Inferior parietal cortex (tissue), 1 donor: ENCODE measurements around the gene CYP1A2.
"Not testable (repeated sequence)": the region's sequence is repeated elsewhere in the genome, so short reads cannot be mapped to it uniquely, and the experiment has no call there.

ENCODE experiments used
- DNase-seq: peaks from one replicate; pipeline ENCODE4 v3.0.0-alpha.2; 2016; ENCODE audit errors: extremely low spot score

CYP1A2 gene

DNA sequence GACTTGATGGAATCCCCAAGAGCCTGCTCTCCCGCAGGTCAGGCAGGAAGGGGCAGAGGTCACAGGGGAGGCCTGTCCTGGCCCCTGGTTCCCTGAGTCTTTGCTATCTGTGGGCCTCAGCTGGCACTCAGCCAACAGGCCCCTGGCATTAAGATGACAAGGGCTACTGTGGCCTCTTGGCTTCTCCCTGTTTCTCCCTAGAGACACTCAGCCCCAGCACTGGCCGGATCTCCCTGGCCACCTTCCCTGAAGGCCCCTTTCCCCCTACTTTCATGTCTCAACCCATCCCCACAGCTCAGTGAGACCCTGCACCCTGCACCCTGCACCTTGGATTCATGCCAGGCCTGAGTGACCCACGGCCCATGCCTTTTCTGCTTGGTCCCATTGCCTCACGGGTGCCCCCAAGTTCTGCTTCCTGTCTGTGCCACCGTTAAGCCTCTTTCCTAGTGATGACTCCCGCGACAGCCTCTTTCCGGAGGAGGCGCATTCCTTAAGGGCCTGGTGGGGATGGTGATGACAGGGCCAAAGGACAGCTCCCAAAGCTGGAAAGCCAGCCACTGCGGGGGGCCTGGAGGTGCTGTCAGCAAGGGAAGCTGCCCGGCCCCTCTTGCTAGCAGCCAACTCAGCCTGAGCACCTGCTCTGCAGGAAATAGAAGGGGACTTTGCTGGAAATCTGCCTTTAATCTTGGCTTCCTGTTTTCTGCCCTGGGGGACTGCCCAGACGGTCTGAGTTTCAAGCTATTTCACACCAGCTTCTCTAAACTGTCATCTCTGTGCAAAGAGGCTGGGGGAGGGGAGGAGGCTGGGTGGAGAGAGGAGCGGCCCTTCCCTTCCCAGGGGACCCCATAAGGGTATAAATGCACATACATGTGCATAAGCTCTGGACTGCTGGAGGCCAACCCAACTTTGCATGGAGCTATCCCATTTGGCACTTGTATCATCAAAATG is 28.4 kb downstream of the CYP1A2 start:
- no peak for DNase-seq

DNA sequence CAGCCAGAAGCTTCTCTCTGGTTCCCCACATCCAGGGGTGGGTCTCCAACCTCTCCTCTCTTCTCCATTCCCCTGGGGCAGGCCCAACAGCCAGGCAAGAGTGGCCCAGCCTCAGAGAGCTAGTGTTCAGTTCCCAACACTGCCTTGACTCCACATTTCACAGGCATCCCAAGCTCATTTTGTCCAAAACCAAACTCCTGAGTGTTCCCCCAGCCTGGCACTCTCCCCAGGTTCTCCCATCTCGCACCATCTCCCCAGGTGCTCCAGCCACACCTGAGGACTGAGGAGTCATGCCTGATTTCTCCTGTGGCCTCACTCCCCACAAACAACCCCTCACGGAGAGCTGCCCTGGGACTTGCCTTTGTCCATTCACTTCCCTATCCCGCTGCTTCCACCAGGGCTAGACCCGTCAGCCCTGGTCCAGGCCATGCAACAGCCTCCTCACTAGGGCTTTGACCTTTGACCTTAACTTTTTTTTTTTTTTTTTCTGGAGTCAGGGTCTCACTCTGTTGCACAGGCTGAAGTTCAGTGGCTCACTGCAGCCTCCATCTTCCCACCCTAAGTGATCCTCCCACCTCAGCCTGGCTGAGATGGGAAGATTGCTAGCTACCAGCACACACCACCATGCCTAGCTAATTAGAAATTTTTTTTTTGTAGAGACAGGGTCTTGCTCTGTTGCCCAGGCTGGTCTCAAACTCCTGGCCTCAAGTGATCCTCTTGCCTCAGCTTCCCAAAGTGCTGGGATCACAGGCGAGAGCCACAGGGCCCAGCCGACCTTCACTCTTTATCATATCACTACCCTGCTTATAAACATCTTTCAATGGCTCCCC is 29.3 kb downstream of the CYP1A2 start:
- no peak for DNase-seq

DNA sequence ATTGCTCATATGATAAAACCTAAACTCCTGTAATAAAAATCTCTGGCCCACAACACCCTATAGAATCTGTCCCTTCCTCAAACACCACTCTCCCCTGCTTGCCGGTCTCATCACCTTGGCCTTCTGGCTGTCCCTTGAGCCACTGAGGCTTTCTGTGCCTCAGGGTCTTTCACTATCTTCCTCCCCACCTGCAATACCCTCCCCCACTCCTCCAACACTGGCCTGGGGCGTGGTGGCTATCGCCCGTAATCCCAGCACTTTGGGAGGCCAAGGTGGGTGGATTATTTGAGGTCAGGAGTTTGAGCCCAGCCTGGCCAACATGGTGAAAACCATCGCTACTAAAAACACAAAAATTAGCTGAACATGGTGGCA is 29.9 kb downstream of the CYP1A2 start:
- DNase-seq: no peak

DNA sequence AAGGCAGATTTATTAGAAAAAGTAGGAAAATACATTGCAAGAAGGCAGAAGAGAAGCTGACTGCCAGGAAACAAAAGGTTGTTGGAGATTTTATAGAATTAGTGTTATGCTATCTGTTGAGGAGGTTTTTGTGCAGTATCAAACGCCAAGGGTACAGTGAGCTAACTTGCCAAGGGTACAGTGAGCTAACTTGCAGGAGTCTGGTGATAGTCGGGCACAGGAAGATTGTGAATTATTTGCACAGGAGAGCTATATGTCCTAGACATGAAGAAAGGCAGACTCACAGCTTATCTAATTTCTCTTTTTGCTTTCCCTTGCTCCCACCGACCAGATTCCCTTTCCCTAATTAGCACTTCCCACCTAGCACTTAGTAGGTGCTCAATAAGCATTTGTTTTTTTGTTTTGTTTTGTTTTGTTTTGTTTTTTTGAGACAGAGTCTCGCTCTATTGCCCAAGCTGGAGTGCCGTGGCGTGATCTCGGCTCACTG is 30.6 kb downstream of the CYP1A2 start:
- no peak for DNase-seq

DNA sequence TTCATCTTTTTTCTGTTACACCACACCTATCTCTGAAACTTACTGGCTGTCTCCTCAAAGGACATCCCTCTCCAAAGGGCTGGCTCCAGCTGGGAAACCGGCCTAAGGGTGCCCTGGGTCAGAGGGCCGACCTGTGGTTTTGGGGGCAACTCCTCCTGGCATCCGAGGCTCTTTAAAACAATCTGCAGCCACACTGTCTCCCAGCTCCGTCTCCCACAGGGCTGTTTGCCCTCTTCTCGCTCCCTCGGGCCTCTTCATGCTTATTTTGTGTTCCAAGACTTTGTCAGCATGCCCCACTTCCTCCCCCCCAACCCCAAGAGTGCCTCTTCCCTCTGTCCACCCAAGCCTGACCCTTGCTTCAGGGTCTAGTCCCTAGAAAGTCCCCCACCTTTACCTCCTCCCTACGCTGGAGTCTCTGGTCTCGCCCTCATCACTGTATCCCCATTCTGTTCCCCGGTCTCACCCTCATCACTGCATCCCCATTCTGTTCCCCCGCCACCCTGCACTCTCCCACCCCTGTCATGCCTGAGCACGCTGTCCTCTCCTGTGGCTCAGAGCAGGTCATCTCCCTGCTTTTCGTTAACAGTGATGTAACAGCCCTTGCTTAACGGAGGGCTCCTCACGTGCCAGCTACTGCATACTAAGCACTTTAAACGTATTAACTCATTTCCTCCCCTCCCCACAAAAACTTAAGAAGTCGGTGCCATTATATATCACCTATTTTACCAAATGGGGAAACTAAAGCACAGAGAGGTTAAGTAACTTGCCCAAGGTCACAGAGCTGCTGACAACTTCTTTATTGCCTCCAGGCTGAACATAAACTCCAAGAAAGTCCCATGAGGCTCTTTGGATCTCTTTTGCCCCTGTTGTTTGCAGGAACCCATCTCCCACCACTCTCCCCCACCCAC is 32.1 kb downstream of the CYP1A2 start:
- DNase-seq: no peak

DNA sequence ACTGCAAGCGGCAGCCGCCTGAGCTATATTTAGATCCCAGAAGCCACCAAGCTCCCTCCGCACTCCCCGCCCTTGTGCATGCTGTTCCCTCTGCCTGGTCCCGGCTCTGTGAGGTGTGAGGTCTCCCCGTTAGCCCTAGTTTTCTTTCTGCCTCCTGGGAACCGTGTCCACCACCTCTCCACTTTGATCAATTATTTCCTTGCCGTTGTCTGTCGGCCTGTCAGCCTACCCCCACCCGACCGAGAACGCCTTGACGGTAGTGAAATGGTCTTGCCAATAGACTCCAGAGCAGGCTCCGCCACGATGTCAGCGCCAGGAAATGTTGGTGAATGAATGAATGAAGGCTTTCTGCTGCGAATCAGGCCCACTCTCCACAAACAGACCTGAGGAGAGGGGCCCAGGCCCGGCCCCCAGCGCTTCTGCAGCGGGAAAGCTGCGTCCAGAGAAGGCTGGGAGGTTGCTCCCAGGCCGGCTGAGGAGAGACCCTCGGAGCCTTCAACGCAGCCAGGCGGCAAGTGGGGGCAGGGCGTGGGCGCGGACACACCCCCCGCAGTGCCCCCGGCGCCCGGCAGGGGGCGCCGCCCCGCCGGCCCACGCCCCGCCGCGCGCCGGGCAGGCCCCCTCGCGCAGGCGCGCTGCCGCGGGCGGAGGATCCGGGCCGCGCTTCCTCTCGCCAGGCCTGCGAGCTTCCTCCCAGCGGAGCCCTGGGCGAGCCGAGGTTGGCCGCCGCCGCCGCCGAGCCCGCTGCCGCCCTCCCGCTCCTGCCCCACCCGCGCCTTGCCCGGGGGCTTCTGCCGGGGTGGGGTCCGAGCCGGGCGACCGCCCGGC is 33.0 kb downstream of the CYP1A2 start, which contains the start of gene CSK:
Gene CSK (plus strand): TSS at position 650 of the 828 bp plus-strand sequence. CDS start 16,218 bp downstream, outside the sequence.
- DNase-seq: peak; percentile 68

DNA sequence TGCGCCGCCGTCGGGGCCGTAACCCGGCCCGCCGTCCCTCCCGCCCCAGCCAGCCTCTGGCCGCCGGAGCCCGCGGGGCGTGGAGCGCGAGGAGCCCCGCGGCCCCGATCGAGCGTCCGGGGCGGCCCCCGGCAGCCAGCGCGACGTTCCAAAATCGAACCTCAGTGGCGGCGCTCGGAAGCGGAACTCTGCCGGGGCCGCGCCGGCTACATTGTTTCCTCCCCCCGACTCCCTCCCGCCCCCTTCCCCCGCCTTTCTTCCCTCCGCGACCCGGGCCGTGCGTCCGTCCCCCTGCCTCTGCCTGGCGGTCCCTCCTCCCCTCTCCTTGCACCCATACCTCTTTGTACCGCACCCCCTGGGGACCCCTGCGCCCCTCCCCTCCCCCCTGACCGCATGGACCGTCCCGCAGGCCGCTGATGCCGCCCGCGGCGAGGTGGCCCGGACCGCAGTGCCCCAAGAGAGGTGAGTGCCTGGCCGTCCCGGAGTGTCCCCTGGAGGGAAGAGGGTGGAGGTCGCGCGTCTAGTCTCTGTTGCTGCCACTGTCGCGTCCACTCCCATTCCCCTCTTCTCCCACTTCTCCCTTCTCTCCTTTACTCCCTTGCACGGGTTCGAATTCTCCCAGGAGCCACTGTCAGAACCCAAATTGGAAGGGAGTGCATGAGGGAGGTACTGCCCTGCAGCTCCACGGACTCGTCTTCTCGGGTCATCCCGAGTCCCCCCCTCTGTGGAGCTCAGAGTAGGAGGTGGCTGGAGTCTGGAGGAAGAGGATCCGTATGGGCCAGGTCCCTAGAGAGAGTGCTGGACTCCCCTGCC is 33.8 kb downstream of the CYP1A2 start:
- no peak for DNase-seq

DNA sequence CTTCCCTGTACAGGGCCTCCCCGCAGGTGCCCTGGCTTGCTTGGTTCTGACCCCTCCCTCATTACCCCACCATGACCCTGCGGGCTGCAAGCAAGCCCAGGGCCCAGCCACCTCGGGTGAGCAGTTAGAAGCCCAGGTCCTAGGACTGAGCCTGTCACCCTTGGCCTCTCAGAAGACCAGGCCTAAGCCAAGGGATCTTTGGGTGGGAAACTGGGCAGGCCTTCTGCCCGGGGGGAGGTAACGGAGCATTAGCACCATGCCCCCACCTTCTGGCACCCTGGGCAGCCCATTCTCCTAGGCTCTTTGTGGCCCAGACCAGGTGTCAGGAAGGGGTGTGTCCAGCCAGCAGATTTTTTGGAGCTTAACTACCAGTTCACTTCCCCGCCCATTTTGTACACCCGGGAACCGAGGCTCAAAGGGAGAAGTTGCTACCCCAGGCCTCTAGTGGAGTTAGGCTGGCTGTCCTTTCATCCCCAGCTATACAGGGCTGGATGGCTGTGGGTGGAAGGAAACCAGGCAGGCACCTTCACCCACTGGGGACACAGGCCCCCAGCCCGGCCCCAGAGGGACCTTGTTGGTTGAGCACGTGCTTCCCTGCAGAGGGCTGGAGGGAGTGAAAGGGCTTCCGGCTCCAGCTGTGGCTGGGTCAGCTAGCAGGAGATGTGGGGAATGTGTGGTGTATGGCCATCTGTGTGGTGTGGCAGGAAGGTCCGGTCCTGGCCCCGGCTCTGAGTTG is 34.6 kb downstream of the CYP1A2 start:
- DNase-seq: no peak

DNA sequence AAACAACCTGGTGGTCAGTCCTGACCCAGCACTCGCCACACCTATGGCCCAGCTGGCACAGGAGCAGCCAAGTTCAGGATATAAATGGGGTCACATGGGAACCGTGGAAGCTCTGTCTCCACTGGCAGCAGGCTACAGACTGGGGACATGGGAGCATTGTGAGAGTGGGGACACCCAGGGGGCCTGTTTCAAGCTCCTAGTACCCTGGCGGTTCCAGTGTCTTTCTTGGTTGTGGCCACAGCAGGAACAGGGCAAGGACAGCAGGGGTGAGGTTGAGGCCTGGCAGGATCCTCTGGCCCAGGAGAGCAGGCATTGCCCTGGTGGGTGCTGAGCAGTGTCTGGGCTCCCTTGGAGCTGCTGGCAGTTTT is 35.1 kb downstream of the CYP1A2 start:
- no peak for DNase-seq

DNA sequence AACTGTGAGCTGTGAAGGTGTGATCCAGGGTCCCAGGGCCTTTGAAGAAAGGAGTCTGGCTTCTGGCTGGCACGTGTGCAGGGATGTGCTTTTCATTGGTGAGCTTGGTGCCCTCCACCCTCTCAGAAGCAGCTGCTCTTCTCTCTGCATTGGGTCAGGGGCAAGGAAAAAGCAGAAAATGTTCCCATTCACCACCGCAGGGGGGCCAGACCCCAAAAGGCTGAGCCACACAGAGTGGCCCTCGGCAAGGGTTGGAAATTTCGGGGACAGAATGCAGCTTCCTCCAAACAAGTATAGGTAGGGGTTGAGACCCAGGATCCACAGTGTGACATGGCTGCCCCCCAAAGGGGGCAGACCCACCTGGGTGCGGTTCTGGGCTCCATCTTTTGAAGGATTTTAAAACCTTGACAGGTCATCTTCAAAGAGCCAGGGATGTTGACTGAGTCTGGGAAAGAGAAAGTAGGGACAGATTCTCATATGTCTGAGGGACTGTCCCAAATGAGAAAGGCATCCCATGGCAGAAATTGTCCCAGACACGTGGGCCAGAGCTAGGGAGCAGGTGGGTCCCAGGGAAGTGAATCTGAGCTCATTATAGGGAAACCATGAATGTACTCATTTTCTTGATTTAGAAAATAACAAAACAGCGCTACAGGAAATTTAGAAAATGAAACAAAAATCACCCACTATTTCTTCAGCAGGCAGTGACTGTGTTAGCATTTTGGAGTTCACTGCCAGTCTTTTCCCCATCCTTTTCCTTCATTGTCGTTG is 36.0 kb downstream of the CYP1A2 start:
- DNase-seq: no peak

DNA sequence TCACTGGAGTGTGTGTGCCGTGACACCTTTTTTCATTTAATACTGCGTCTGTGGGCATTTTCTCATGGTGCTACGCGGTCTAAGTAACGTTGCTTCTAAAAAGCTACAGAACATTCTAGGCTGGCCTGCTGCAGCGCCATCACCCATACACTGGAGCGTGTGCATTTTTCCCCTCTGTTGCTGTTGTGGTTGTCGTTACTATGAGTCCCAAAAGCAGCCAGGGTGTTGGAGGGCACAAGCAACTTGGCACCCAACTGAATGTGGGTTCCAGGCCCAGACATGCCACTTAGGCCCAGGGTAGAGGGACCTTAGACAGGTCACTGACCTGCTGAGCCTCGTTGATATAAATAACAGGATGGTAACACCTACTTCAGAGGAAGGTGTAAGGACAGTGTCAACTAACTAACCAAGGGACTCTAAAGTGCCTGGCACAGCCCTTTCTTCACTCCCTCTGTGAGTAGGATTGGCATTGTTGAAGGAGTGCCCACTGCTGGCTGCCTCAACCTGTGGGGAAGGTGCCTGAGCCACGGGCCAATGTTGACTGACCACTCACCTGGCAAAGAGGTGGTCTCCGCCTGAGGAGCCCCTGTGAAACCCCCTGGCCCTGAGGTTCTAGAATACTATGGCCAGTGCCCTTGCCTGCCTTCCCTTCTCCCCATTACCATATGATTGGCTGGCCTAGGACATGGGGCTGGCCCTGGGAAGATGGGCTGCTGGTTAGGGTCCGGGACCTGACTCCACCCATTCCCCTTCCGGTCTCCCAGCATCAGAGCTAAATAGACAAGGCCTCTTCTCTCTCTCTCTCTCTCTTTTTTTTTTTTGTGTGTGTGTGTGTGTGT is 36.8 kb downstream of the CYP1A2 start:
- DNase-seq: no peak

DNA sequence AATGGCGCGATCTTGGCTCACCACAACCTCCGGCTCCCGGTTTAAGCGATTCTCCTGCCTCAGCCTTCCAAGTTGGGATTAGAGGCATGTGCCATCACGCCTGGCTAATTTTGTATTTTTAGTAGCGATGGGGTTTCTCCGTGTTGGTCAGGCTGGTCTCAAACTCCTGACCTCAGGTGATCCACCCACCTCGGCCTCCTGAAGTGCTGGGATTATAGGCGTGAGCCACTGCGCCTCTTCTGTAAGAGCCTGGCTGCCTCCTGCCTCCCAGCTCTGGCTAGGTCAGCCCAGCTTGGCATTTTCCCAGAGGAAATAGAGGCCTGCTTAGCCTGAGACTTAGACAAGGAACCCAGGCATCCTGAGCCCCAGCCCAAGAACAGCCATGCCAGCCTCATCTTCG is 37.4 kb downstream of the CYP1A2 start:
- not testable (repeated sequence) for DNase-seq

DNA sequence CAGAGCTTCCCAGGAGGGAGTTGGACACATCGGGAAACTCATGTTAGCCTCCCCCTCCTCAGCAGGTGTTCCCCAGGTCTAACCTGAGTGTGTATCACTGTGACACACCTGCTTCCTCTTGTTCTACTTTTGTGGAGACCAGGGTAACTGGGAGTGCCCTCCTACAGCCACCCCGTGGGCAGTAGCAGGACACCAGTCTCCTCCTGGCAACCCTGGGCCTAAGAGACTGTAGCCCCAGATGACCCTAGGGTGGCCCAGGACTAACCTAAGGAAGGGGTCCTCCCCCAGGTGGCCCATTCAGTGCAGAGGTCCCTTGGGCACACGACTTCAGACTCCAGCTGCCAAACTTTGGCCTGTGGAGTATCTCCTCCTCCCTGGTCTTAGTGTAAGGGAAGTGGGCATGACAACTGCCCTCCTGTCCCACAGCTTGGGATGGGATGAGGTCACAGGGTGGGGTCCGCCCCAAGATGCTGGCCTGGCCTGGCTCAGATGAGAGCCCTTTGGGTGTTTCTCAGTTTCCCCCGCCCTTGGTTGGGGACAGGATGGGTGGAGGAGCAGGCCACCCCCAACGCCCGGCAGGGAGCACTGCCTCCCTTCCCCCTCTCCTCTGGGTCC is 38.0 kb downstream of the CYP1A2 start:
- DNase-seq: no peak

DNA sequence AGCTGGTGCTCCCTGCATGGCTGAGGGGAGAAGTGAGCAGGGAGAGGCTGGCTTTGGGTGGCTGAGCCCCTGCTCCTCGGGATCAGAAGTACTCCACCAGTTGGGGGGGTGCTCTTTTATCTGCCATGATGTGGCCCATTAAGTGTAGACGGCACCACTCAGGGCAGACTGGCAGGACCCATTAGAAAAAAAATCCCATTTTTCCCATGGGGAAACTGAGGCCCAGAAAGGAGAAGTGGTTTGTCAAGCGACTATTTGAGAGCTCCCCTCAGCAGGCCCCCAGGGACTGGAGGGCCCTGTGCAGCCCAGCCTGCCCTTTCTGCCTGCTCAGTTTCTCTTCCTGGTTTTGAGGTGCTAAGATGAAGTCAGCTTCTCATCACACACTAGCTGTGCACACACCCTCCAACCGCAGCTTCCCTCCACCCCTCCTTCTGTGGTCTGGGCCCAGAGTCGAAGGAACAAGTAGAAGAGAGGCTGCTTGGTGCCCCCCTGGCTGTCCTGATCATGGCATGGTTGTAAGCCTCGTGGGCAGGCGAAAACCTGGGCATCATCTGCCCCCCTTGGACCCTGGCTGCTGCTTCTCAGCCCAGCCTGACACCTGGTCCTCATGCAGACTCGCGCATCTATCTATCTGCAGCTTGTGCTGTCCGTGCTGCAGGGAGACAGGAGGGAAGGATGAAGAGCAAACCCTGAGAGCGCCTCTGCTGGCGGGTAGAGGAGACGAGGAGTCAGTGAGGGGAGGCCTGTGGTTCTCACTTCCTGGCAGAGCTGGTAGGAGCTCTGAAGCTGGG is 38.8 kb downstream of the CYP1A2 start:
- DNase-seq: no peak

DNA sequence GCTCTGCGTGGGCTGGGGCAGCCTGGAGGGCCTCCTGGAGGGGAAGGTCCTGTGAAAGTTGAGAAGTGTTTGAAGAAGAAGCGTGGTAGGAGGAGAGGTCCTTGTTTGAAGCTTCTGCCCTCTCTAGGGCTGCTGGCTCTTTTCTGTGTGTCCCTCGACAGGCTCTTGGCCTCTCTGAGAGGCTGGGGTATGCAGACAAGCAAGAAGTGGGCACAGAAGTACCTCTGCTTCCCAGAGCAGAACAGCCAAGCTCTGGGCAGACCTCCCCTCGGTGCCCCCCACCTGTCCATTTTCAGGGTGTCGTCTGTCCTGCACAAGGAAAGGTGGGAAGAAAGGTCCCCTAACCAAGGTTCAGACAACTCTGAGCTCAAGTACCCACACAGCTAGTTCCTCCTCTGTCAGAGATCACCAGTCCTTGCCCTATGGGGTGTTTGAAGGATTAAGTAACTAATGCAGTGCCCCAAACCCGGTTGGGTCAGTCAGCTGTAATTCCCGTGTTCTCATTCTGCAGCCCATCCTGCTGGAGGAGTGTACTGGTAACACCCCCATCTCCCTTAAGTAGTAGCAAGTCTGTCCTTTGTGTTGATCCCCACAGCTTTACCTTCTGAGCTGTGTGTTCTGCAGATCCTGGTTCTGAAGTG is 39.5 kb downstream of the CYP1A2 start:
- DNase-seq: no peak
